ENCODE measurements around the gene NPAS3.

DNA sequence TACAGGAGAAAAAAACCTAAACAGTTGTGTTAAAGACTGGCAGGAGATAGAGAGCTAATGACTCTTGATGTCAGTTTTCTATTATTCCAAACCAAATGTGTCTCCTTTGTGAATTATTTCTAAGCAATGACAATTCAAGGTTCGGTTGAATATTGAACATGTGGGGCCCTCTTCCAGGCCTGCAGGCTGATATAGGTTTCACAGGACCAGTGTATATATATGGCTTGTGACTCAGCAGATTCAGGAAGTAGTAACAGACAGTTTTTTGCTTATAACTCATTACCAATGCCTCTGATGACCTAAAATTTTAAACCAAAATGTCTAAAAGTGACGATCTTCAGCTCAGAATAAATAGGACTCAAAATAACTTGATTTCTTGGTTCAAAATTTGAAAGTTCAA, 33.7 kb upstream of the NPAS3 start:
- TF ChIP-seq, protein P1, sequence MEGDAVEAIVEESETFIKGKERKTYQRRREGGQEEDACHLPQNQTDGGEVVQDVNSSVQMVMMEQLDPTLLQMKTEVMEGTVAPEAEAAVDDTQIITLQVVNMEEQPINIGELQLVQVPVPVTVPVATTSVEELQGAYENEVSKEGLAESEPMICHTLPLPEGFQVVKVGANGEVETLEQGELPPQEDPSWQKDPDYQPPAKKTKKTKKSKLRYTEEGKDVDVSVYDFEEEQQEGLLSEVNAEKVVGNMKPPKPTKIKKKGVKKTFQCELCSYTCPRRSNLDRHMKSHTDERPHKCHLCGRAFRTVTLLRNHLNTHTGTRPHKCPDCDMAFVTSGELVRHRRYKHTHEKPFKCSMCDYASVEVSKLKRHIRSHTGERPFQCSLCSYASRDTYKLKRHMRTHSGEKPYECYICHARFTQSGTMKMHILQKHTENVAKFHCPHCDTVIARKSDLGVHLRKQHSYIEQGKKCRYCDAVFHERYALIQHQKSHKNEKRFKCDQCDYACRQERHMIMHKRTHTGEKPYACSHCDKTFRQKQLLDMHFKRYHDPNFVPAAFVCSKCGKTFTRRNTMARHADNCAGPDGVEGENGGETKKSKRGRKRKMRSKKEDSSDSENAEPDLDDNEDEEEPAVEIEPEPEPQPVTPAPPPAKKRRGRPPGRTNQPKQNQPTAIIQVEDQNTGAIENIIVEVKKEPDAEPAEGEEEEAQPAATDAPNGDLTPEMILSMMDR (IDR thresholded peaks at IDR 0.05), result no peak
- no peak for TF ChIP-seq POLR2A (IDR thresholded peaks at IDR 0.05)
